ENCODE results near the gene SIRT3. TPM values are rescaled to one million over a fixed set of nuclear protein-coding genes. Genes with fewer than 3 reads are reported as not detected.

Gene SIRT3
- 16.6 TPM for polyA plus RNA-seq (2012; ENCODE audit: insufficient read depth, insufficient read length)

- H3K4me3 ChIP-seq (ENCODE audit: low read length), result peak within 1 kb of the TSS; percentile 84
- peak; percentile 74 for DNase-seq (ENCODE audit: low read depth, low spot score)
Measured at GRCh38 chr11:235997-236773, at the start of gene SIRT3. Gene SIRT3, minus strand, starts transcription at chr11:236342. Its CDS starts 14 bp downstream, at chr11:236328.

- no peak for DNase-seq (ENCODE audit: low read depth, low spot score)
Measured at GRCh38 chr11:285894-286220, 49.7 kb upstream of the SIRT3 start.

GRCh38 chr11:285021-285893 is 49.1 kb upstream of the SIRT3 start:
- no peak for DNase-seq (ENCODE audit: low read depth, low spot score)
- H3K4me3 ChIP-seq (ENCODE audit: low read length), result no peak overlapping the region

More at GRCh38 chr11:285894-286220, 49.7 kb upstream of the SIRT3 start:
- H3K4me3 ChIP-seq (ENCODE audit: low read length), result no peak overlapping the region

- DNase-seq (ENCODE audit: low read depth, low spot score), result no peak
- no peak overlapping the region for H3K4me3 ChIP-seq (ENCODE audit: low read length)
Measured at GRCh38 chr11:284105-285020, 48.2 kb upstream of the SIRT3 start.

- H3K4me3 ChIP-seq (ENCODE audit: low read length), result no peak overlapping the region
- DNase-seq (ENCODE audit: low read depth, low spot score), result no peak
Measured at GRCh38 chr11:283405-284104, 47.4 kb upstream of the SIRT3 start.

GRCh38 chr11:282630-283360 is 46.7 kb upstream of the SIRT3 start:
- no peak for DNase-seq (ENCODE audit: low read depth, low spot score)
- H3K4me3 ChIP-seq (ENCODE audit: low read length), result no peak overlapping the region

GRCh38 chr11:282171-282570 is 46.0 kb upstream of the SIRT3 start:
- DNase-seq (ENCODE audit: low read depth, low spot score), result no peak
- H3K4me3 ChIP-seq (ENCODE audit: low read length), result no peak overlapping the region

- no peak overlapping the region for H3K4me3 ChIP-seq (ENCODE audit: low read length)
- no peak for DNase-seq (ENCODE audit: low read depth, low spot score)
Measured at GRCh38 chr11:281486-282161, 45.5 kb upstream of the SIRT3 start.

- no peak for DNase-seq (ENCODE audit: low read depth, low spot score)
- H3K4me3 ChIP-seq (ENCODE audit: low read length), result no peak overlapping the region
Measured at GRCh38 chr11:280706-281485, 44.8 kb upstream of the SIRT3 start.

- no peak overlapping the region for H3K4me3 ChIP-seq (ENCODE audit: low read length)
- DNase-seq (ENCODE audit: low read depth, low spot score), result no peak
Measured at GRCh38 chr11:279966-280705, 44.0 kb upstream of the SIRT3 start.

GRCh38 chr11:279040-279965 is 43.2 kb upstream of the SIRT3 start:
- no peak overlapping the region for H3K4me3 ChIP-seq (ENCODE audit: low read length)
- no peak for DNase-seq (ENCODE audit: low read depth, low spot score)

GRCh38 chr11:278001-278951 is 42.1 kb upstream of the SIRT3 start, which contains the start of gene NLRP6:
Gene NLRP6, plus strand, starts transcription at chr11:278407. Its CDS starts 163 bp downstream, at chr11:278570.
- DNase-seq (ENCODE audit: low read depth, low spot score), result no peak
- no peak within 1 kb of the TSS for H3K4me3 ChIP-seq (ENCODE audit: low read length)

- DNase-seq (ENCODE audit: low read depth, low spot score), result no peak
Measured at GRCh38 chr11:276219-276618, 40.1 kb upstream of the SIRT3 start.

GRCh38 chr11:272931-273198 is 36.7 kb upstream of the SIRT3 start:
- no peak for DNase-seq (ENCODE audit: low read depth, low spot score)
- no peak overlapping the region for H3K4me3 ChIP-seq (ENCODE audit: low read length)

More at GRCh38 chr11:276219-276618, 40.1 kb upstream of the SIRT3 start:
- H3K4me3 ChIP-seq (ENCODE audit: low read length), result no peak overlapping the region

Data from Jurkat, Clone E6-1 (cell line).